HG03196 (cell line): ENCODE data around the gene RFC4.

Experiments
- ATAC-seq: cut with Tn5 transposase; IDR thresholded peaks from one replicate; pipeline ENCODE4 v1.9.1; 2021; ENCODE audit not compliant: unreplicated experiment

RFC4 gene

DNA sequence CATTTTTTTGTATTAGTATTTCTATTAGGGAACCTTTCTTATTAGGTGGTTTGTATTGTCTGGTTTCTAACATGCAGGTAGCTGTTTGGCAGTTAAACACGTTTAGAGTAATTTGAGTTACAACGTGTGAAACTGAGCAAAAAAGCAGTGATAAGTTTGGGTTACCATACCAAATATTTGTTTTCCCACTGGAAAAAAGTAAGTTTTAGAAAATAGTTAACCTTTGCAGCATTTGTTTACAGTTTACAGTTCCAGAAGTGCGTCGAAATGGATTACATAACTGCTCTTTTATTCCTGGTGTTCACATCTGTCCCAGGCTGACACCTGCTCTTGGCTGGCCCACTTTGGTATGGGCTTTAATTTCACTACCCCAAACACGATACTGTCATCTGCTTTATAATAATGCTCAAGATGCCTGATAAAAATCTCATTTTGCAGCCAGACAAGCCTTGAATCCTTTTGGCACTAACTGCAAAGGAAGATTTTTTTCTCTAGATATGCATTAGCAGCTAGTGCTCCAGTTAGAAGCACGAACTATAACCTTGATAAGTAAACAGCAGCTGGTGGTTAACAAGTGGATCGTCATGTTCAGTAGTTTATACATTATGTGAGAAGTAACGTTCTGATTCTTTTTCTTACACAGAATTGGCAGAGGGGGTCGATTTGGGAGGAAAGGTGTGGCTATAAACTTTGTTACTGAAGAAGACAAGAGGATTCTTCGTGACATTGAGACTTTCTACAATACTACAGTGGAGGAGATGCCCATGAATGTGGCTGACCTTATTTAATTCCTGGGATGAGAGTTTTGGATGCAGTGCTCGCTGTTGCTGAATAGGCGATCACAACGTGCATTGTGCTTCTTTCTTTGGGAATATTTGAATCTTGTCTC lies 17.6 kb downstream of the RFC4 start:
- ATAC-seq, result no peak

- ATAC-seq, result no peak
Measured at GRCh38 chr3:186787642-186788481, 18.4 kb downstream of the RFC4 start.

DNA sequence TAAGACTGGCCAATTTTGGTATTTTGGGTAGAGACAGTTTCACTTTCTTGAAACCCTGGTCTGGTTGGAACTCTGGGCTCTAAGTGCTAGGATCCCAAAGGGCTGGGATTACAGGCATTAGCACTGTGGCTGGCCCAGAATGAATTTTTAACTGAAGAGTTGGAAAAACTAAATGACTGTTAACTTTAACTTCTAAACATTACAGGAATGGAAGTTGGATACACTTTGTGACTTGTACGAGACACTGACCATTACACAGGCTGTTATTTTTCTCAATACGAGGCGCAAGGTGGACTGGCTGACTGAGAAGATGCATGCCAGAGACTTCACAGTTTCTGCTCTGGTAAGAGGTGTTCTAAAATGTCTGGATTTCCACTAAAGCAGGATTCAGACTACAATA lies 19.4 kb downstream of the RFC4 start:
- no peak for ATAC-seq

DNA sequence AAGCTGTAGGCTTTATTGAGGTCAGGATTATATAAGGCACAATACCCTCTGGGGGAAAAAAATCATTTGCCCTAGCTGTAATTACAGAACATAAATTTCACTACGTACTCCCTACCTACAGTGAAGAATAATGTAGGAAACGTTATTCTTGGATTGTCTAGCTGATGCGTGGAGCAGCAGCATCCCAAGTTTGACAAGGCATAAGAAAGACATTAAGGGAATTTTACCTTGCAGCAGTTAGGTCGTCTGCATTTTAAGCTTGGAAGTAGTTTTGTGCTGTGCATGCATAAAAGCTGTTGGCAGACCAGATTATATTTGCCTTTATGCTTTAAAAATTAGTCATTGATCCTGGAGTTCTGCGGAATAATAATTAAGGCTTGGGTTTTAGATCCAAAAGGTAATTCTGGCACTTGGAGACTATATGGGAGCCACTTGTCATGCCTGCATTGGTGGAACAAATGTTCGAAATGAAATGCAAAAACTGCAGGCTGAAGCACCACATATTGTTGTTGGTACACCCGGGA lies 20.7 kb downstream of the RFC4 start:
- no peak for ATAC-seq

DNA sequence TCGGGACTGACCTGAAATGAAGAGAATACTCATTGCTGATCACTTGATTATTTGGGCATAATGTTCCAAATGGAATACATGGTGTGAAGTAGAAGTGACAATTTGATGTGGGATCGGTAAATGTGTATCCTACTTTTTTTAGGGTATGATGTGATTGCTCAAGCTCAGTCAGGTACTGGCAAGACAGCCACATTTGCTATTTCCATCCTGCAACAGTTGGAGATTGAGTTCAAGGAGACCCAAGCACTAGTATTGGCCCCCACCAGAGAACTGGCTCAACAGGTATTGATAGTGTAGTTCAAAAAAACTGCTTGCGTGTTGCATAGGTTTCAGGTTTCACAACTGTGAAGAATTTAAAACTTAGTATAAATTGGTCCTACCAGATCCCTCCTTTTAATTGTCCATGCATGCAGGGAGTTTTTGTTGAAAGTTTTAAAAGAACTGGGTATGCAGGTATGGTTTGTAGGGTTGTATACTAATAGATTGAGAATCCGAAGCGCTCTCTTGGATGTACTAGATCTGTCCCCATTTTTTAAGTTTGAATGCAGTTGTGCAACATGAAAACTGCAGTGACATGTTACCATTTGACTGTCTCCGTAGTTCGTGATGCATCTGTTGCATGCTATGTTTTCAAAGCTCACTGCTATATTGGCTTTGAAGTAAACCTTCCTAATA lies 21.3 kb downstream of the RFC4 start:
- no peak for ATAC-seq

GRCh38 chr3:186783731-186784515 lies 22.4 kb downstream of the RFC4 start:
- peak; percentile 61 for ATAC-seq

- ATAC-seq, result peak; percentile 70
Measured at GRCh38 chr3:186783058-186783730, 23.1 kb downstream of the RFC4 start, which contains the start of gene EIF4A2. EIF4A2 (plus strand) TSS chr3:186783577; CDS start chr3:186783611, 34 bp downstream.

DNA sequence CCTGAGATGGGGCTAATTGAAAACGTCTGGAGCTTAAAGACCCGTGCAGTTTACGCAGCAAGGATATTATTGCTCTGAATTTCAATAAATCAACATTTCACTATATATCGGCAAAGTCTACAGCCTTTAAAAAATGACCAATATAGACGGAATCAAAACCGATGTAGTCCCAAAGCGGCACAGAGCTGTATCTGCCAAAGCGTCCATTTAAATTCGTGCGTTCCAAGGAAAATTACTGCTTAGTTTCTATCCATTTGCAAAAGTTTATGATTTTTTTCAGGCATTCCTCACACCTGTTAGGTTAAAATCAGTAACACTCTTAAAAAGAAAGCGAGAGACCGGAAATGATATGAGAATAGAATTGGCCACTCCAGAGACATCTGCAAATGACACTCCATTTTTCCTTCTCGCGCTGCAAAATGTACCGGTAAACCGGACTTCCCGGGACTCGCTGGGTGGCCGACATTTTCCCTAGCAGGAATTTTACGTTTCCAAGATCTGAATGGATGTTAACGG lies 23.7 kb downstream of the RFC4 start:
- ATAC-seq, result peak; percentile 6

DNA sequence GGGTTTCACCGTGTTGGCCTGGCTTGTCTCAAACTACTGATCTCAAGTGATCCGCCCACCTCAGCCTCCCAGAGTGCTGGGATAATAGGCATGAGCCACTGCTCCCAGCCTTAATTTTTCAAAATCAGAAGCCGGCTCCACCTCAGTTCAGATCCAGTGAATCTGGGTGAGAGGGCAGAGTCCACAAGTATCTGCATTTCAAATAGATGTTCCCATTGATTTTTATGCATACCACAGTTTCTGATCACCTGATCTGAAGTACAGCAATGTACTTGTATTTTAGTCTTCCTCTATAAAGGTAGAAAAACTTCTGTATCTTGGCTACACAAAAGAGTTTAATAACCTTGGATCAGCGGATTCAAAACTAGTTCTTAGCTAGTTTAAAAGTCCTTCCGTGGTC lies 27.1 kb downstream of the RFC4 start:
- no peak for ATAC-seq

- ATAC-seq, result no peak
Measured at GRCh38 chr3:186775999-186776398, 30.3 kb downstream of the RFC4 start.

- peak; percentile 91 for ATAC-seq
Measured at GRCh38 chr3:186772701-186773417, 33.4 kb downstream of the RFC4 start.

DNA sequence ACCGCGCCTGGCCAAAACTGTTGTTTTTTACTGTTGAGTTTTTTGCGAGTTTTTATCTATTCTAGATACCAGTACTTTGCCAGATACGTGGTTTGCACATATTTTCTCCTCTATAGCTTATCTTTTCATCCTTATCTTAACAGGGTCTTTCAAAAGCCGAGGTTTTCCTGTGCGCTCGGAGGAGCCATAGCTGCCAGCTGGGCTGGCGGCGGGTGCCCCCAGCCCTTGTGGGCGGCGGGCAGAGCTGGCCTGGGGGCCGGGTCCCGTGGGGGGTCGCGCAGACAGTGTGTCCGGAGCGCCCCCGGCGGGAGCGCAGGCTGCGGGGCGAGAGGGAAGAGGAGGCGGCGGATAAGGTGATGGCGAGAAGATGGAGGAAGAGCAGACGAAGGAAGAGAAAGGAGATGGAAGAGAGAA lies 34.0 kb downstream of the RFC4 start:
- ATAC-seq, result peak; percentile 16

DNA sequence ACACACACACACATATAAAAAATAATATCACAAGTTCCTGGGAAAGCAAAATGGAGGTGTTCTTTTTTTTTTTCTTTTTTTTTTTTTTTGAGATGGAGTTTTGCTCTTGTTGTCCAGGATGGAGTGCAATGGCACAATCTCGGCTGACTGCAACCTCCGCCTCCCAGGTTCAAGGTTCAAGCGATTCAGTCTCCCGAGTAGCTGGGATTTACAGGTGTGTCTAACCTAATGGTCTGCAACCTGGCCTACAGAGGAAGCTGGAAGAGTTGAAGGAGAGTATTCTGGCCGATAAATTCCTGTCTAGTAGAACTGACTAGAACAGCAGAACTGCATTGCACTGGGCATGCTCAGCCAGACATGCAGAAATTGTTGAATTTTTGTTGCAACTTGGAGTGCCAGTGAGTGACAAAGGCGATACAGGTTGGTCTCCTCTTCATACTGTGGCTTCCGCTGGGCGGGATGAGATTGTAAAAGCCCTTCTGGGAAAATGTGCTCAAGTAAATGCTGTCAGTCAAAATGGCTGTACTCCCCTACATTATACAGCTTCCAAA lies 45.3 kb downstream of the RFC4 start:
- ATAC-seq, result no peak

- no peak for ATAC-seq
Measured at GRCh38 chr3:186760141-186760833, 46.0 kb downstream of the RFC4 start.

DNA sequence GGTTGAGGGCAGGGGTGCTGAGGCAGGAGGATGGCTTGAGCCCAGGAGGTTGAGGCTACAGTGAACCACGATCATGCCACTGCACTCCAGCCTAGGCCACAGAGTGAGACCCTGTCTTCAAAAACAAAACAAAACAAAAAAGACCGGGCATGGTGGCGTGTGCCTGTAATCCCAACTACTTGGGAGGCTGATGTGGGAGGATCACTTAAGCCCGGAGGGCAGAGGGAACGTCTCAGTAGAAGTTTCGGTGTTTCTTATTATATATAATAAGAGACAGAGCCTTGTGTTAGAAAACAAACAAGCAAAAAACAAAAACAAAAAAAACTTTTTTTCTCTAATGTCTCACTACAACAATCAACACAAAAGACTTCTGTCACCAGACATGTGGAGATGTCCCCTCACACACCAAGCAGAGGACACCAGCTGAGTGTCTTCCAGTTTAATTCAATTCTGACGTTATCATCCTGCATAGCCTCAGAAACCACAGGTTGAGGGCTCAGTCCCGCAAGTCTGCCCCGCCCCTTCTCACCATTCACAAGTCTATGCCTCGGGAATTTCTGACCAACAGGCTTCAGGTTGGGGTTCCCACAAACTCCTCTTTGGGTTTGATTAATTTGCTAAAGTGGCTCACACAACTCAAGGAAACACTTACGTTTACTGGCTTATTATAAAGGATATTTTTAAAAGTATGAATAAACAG lies 46.9 kb downstream of the RFC4 start:
- no peak for ATAC-seq

- no peak for ATAC-seq
Measured at GRCh38 chr3:186757686-186758220, 48.5 kb downstream of the RFC4 start.

GRCh38 chr3:186757214-186757613 lies 49.1 kb downstream of the RFC4 start:
- no peak for ATAC-seq
